ENCODE data around the gene SLTM.
"Not testable (repeated sequence)": the region's sequence is repeated elsewhere in the genome, so short reads cannot be mapped to it uniquely, and the experiment has no call there.

The SLTM gene

GRCh38 chr15:58933281-58934113, at the start of gene SLTM:
Gene SLTM (minus strand): TSS chr15:58933679. CDS start chr15:58933565, 114 bp downstream.
- DNase-seq (ENCODE audit: low read depth in 2 of 2), result peak; percentile 80 to 96

GRCh38 chr15:58983261-58983660, 49.8 kb upstream of the SLTM start:
- no peak for DNase-seq (ENCODE audit: low read depth in 2 of 2)

- no peak for DNase-seq (ENCODE audit: low read depth in 2 of 2)
These were observed 48.5 kb upstream of the SLTM start for GRCh38 chr15:58981808-58982475.

GRCh38 chr15:58980351-58980939, 47.0 kb upstream of the SLTM start:
- no peak for DNase-seq (ENCODE audit: low read depth in 2 of 2)

GRCh38 chr15:58977887-58978286, 44.4 kb upstream of the SLTM start:
- DNase-seq (ENCODE audit: low read depth in 2 of 2), result no peak

- no peak for DNase-seq (ENCODE audit: low read depth in 2 of 2)
These were observed 34.0 kb upstream of the SLTM start for GRCh38 chr15:58967479-58967878.

GRCh38 chr15:58966698-58967097, 33.2 kb upstream of the SLTM start:
- DNase-seq (ENCODE audit: low read depth in 2 of 2), result no peak

GRCh38 chr15:58962662-58963565, 29.4 kb upstream of the SLTM start:
- DNase-seq (ENCODE audit: low read depth in 2 of 2), result no peak

GRCh38 chr15:58962136-58962535, 28.7 kb upstream of the SLTM start:
- DNase-seq (ENCODE audit: low read depth in 2 of 2), result no peak

GRCh38 chr15:58958811-58959210, 25.3 kb upstream of the SLTM start:
- no peak for DNase-seq (ENCODE audit: low read depth in 2 of 2)

GRCh38 chr15:58957101-58957973, 23.9 kb upstream of the SLTM start:
- DNase-seq (ENCODE audit: low read depth in 2 of 2), result peak; percentile 13 to 45

GRCh38 chr15:58952751-58953150, 19.3 kb upstream of the SLTM start:
- DNase-seq (ENCODE audit: low read depth in 2 of 2), result no peak

- DNase-seq (ENCODE audit: low read depth in 2 of 2), result no peak
These were observed 18.0 kb upstream of the SLTM start for GRCh38 chr15:58951388-58952007.

GRCh38 chr15:58947179-58947578, 13.7 kb upstream of the SLTM start:
- no peak for DNase-seq (ENCODE audit: low read depth in 2 of 2)

- not testable (repeated sequence) for DNase-seq (ENCODE audit: low read depth in 2 of 2)
These were observed 1.5 kb upstream of the SLTM start for GRCh38 chr15:58934974-58935373.

GRCh38 chr15:58934521-58934920, 1.0 kb upstream of the SLTM start:
- no peak for DNase-seq (ENCODE audit: low read depth in 2 of 2)

- DNase-seq (ENCODE audit: low read depth in 2 of 2), result no peak
These were observed 602 bp upstream of the SLTM start for GRCh38 chr15:58934114-58934447.

GRCh38 chr15:58932710-58933280, 684 bp downstream of the SLTM start:
- no peak for DNase-seq (ENCODE audit: low read depth in 2 of 2)

- no peak for DNase-seq (ENCODE audit: low read depth in 2 of 2)
These were observed 1.4 kb downstream of the SLTM start for GRCh38 chr15:58931987-58932588.

Measured in stimulated activated CD8-positive, alpha-beta memory T cell treated with anti-CD3 and anti-CD28 coated beads, Interleukin-7, amount 100 ng/mL, for 4 hours (primary cell).